HG03103 (cell line): ENCODE measurements around the gene TNN.

Experiments used
- ATAC-seq: cut with Tn5 transposase; IDR thresholded peaks from one replicate; pipeline ENCODE4 v1.9.1; 2021; ENCODE audit warnings: low read depth; ENCODE audit not compliant: unreplicated experiment

Gene TNN

GRCh38 chr1:175171036-175171913 is 103.6 kb downstream of the TNN start:
- no peak for ATAC-seq

- ATAC-seq, result no peak
These were observed 104.9 kb downstream of the TNN start for GRCh38 chr1:175172503-175172902.

GRCh38 chr1:175173531-175173930 is 105.9 kb downstream of the TNN start:
- ATAC-seq, result no peak

DNA sequence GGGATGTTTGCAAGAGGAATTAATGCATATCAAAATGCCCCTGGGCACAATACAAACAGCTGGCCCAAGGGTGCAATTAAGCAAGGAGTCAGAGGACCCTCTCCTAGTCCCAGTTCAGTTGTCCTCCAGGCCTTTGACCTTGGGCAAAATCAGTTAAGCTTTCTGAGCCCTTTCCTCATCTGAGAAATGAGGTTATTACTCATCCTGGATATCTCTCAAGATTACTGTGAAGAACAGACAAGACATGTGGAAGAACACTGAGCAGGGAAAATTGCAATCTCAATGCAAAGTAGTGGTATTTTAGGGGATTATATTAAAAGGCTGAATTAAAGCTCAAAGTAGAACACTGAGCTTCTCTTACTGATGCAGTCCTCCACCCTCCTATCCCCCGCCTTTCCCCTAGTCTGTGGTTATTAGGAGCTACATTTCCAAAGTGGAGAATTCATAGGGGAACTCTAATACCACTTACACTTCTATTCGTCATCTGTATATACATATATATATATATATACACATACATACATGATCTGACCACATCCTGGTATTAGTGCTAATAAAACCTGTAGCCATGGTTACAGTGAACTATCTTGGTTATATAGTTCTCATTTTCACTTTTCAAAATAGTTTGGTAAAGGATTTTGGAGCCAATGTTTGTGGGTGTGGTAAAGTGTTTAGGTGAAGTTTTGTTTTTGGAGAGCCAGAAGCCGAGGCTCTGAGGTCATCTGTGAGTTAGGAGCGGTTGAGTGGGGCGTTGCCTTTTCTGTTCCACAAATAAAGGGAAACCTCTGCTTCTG is 106.9 kb downstream of the TNN start:
- ATAC-seq, result peak; percentile 79

- no peak for ATAC-seq
These were observed 108.6 kb downstream of the TNN start for GRCh38 chr1:175176246-175176645.

- ATAC-seq, result no peak
These were observed 110.4 kb downstream of the TNN start for GRCh38 chr1:175178056-175178455.

- ATAC-seq, result no peak
These were observed 110.8 kb downstream of the TNN start for GRCh38 chr1:175178456-175178855.

GRCh38 chr1:175179837-175180590 is 112.4 kb downstream of the TNN start:
- no peak for ATAC-seq

DNA sequence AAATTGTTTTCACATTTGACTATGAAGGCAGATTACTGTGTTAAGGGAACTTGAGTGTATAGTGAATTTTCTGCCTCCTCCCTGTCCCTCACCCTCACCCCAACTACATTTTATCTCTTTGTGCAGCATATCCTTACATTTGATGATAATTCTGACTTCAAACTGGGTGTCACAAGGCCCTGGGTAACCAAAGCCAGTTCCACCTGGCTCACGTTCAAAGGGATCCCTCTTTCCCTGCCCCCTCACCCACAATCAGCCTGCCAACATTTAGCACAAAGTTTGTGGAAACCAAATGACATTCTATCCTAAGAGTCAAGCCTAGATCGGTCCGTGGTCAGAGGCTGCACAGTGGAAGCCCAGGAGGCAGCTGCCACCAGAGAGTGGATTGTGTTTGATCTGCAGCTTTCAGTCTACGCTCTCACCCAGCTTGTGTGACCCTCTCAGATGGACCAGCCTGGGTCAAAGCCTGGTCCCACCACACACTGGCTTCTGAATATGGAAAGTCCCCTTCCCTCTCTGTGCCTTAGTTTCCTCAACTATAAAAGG is 114.6 kb downstream of the TNN start:
- ATAC-seq, result no peak

GRCh38 chr1:175183586-175183985 is 116.0 kb downstream of the TNN start:
- ATAC-seq, result no peak

DNA sequence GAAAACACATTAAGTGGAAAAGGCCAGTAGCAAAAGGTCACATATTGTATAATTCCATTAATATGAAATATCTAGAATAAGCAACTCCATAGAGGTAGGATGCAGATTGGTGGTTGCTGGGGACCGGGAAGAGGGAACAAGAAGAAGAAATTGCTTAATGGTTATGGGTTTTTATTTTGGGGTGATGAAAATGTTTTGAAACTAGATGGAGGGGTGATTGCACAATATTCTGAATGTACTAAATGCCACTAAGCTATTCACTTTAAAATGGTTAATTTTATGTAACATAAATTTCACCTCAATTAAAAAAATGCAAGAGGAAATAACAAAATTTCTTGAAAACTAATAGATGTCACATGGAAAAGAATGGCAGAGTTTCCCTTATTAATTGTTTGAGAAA is 118.3 kb downstream of the TNN start:
- ATAC-seq, result no peak

DNA sequence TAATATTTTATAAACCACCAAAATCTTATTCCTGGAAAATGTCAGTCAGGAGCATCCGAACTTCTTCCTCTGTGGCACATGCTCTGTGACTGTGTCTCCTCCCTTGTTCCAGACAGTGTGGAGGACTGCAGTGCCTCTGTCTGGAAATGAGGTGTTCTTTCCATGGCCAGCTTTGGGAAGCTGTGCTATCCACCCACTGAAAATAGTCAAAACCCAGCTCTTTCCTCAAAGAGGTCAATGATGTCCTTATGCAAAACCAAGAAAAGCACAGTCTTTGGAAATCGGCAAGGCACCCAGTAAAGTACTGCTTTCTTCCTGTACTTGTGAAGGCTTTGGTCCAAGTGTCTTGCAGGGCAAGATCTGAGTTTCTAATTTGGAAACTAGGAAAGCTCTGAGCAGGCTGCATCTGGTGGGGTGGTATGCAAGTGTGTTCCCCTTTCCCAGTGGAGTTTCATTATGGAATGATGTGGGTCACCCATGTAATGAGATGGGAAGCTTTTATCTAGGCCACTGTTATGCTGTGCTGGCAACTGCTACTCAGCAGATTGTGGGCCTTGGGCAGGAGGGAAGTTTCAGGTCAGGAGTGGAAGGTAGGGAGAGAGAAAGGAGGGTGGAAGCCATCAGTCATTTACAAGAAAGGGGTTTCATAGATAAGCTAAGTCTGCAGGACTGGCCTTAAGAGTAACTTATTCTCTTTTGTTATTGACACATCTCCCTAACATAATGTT is 119.0 kb downstream of the TNN start:
- ATAC-seq, result no peak

- peak; percentile 57 for ATAC-seq
These were observed 121.3 kb downstream of the TNN start for GRCh38 chr1:175188936-175189335.

DNA sequence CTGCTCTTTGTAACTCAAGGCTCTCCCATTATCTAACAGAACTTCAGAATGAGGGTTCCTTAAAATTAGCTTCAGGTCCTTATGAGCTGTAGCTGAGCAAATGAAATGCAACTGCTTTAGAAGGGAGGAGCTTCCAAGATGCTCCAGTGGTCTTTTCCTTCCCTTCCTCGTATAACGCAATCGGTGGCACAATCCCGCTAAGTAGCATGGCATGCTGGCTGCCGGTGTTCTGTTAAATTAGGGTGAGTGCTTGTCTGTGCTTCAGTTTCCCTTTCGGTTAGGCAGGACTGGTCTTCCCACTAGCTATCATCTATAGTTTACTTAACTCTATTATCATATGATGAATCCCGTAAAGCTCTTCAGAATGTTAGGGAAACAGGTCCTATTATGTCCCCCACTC is 124.0 kb downstream of the TNN start:
- ATAC-seq, result no peak

DNA sequence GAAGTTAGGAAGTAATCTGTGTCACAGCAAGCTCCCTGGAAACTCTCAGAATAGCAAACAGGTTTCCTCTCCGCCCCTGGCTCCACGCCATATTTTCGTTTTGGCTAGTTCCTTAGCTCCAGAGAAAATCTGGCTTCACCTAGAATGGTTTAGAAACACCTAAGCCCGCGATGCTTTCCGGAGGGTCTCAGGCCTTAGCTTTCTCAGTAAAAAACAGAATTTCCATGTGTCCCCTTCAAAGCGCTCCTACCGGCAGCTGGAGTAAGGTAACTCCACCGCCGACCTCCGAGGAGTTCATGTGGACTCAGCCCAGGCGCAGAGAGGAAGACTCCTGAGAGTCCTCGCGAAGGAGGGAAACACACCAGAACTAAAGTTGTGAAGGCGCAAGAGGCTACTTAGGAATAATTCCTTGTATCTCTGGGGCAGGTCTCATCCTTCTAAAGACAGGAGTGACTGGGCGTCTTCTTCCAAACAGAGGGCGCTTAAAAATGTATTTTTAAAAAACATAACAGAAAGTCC is 124.5 kb downstream of the TNN start:
- ATAC-seq, result no peak

GRCh38 chr1:175192630-175193526 is 125.2 kb downstream of the TNN start, which contains the start of gene KIAA0040:
Gene KIAA0040, minus strand, starts transcription at chr1:175192776. Its CDS starts 31,763 bp downstream, at chr1:175161013.
- ATAC-seq, result peak; percentile 41

- ATAC-seq, result no peak
These were observed 125.9 kb downstream of the TNN start for GRCh38 chr1:175193527-175193910.

DNA sequence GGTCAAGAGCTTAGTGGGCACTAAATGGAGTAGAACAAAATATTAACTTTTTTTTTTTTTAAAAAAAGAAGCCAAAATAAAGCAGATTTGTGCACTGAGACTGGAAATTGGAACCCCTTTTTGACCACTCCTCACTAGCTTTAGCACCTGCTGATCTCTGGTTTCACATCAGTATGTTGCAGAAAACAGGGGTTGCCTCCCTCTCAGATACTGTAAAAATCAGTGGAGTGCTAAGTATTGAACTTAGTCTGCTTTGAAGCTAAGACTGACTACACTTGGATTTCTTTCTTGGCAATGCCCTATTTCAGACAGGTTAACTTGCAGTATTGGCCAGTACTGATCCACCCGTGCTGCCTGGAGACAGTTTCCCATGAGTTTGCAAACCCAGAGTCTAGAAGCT is 127.6 kb downstream of the TNN start:
- ATAC-seq, result peak; percentile 25

DNA sequence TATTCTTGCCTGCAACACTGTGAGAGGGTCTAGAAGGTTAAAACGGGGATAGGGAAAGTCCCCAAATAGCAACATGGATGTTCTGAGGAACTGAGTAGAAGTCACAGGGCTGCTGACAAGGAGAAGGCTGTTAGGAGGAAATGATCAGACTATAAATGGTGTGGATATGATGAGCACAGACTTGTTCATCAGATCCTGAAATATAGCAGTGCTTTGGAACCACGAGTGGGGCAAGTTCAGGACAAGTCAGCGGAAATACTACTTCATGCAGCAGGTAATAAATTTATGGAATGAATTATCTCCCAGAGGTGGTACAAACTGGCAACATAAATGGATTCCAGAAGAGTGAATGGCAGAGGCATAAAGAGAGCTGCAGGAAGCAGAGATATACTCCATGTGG is 128.2 kb downstream of the TNN start:
- no peak for ATAC-seq
